ENCODE data around the gene TLR7.
A peak's percentile ranks its signal among the peaks of the same experiment; 100 is the strongest.

The TLR7 gene

GRCh38 chrX:12891915-12892506 lies 25.1 kb downstream of the TLR7 start:
- peak in 1 of 5 experiments; percentile 29 for DNase-seq

DNA sequence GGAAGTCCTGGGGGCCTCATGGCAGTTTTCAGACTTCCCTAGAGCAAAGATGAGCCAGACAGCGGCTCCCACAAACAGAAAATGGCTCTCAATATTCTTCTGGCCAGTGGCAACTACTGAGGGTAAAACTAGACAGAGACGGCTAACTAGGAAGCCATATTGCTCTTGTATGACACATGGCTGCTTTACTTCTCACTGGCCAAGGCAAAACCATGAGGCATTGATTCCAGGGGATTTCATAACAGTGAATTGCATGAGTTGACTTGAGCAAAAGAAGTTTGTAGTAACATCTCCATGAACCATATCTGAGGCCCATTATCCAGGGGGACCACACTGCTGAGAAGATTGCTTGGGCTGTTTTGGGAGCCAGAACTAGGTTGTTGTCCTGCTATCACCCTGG lies 25.8 kb downstream of the TLR7 start:
- DNase-seq, result no peak

GRCh38 chrX:12894074-12895030 lies 27.5 kb downstream of the TLR7 start:
- DNase-seq, result peak in 3 of 5 experiments; percentile 7 to 63 (median 7)

DNA sequence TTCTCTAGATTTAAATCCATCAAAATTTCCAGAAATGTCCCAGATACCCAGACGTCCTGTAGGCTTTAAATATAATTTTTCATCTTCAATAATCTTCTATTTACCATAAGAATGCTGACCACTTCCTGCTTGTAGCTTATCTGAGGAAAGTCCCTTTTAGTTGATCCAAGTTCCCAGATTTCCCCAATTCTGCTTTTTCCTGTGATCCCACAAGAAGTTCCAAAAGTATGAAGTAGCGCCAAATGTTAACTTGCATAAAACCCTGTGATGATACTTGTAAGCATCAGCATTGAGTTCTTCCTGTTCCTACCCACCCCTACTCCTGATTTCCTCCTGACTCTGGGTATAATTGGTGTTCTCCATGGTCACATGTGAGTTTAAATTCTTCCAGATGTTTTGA lies 29.0 kb downstream of the TLR7 start:
- DNase-seq, result no peak

DNA sequence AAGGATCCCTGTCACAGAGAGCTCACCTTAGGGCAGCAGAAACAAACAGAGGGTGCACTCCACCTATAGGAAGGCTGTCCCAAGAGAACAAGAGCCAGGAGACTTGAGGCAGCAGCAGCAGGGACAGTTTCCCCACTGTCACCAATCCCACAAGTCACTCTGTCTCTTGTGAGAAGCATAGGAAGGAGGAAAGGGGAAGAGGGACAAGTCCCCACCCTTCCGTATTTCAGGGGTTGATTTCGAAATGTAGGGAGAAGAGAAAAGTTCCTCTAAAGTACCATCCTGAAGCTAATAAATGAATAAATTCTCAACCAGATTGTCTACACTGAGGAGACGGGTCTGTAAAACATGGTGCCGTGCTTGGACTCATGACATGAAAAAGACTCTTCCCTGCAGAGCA lies 30.1 kb downstream of the TLR7 start:
- DNase-seq, result no peak

DNA sequence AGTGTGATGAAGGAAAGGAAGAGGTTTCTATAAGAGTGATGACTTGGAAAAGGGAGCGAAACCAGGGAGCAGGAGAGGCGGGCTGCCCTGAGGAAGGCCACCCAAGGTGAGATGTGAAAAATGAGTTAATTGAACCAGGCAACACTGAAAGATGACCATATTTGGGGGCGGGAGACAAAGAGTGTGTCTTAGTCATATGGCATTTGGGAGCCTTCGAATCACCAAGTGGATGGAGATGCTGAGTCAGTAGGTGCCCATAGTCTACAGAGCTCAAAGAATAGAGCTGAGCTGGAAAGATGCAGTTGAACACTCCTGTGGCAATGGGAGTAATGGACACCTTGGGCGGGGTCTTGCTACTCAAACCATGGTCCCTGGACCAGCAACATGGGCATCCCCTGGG lies 31.2 kb downstream of the TLR7 start:
- no peak for DNase-seq

GRCh38 chrX:12899506-12899905 lies 32.6 kb downstream of the TLR7 start:
- no peak for DNase-seq

GRCh38 chrX:12901486-12901885 lies 34.6 kb downstream of the TLR7 start:
- DNase-seq, result peak; percentile 6 to 63 (median 33)

DNA sequence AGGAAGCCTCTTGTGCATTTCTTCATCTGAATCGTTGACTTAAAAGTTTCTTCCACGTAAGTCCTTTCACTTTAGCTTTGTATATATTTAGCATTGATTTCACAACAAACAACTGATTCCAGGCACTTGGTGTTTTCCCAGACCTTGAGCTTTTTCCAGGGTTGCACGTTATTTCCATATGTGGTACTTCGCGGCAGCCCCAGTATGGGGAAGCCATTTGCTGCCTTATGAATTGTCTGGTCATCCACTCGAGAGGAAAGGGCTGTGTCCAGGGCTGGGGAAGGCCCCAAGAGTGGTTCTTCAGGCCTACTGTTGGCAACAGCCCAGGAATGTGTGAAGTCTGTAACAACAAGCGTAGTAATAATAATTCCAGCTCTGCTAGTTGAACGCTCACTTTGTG lies 36.8 kb downstream of the TLR7 start:
- no peak for DNase-seq

GRCh38 chrX:12906046-12906761 lies 39.3 kb downstream of the TLR7 start, which contains the start of gene TLR8:
Gene TLR8, plus strand, starts transcription at chrX:12906620. Its CDS starts 87 bp downstream, at chrX:12906707.
- no peak for DNase-seq

GRCh38 chrX:12910423-12911121 lies 43.7 kb downstream of the TLR7 start:
- no peak for DNase-seq

- no peak for DNase-seq
These were observed 44.2 kb downstream of the TLR7 start for GRCh38 chrX:12911122-12911470.

GRCh38 chrX:12912791-12913482 lies 46.1 kb downstream of the TLR7 start:
- DNase-seq, result no peak

DNA sequence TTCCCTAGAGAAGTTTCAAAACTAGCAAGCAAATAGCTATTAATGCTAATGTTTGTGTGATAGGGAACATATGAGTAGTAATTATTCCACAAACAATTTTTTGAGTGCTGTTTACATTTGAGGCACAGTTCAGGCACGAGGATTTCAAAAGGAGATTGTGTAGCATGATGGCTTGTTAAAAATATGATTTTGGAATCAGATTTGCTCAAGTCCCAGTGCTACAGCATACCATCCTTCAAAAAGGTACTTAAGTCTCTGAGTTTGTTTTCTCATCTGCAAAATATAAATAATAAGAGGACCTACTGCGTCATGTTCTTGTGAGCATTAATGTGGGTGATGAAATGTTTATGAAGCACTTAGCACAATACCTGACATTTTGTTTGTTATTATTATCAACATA lies 50.9 kb downstream of the TLR7 start:
- DNase-seq, result no peak

GRCh38 chrX:12919051-12919450 lies 52.2 kb downstream of the TLR7 start:
- DNase-seq, result peak in 1 of 5 experiments; percentile 15

GRCh38 chrX:12919620-12920019 lies 52.7 kb downstream of the TLR7 start:
- no peak for DNase-seq

GRCh38 chrX:12920990-12921389 lies 54.1 kb downstream of the TLR7 start:
- DNase-seq, result peak in 1 of 5 experiments; percentile 27

DNA sequence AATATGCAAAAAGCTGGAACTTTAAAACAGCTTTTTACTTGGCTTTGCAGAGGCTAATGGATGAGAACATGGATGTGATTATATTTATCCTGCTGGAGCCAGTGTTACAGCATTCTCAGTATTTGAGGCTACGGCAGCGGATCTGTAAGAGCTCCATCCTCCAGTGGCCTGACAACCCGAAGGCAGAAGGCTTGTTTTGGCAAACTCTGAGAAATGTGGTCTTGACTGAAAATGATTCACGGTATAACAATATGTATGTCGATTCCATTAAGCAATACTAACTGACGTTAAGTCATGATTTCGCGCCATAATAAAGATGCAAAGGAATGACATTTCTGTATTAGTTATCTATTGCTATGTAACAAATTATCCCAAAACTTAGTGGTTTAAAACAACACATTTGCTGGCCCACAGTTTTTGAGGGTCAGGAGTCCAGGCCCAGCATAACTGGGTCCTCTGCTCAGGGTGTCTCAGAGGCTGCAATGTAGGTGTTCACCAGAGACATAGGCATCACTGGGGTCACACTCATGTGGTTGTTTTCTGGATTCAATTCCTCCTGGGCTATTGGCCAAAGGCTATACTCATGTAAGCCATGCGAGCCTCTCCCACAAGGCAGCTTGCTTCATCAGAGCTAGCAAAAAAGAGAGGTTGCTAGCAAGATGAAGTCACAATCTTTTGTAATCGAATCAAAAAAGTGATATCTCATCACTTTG lies 55.2 kb downstream of the TLR7 start:
- no peak for DNase-seq

GRCh38 chrX:12922599-12922919 lies 55.7 kb downstream of the TLR7 start:
- DNase-seq, result no peak

- DNase-seq, result no peak
These were observed 62.8 kb downstream of the TLR7 start for GRCh38 chrX:12929701-12930100.

DNA sequence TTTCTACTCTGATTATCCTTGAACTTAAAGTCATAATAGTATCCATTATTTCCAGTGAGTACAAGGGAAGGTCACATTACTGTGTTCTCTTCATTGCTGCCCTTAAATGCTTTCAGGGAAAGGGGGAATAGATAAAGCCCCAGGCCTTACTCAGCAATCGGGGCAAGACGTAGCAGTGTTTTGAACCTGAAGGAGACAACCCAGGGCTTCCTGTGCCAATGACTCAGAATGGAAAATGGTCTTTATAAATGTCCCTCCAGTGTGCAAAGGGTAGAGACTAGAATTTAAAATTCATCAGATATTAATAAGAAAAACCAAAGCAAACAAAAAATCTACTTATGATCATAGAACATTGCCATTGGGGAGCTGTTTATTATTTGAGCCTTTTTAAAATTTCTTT lies 63.3 kb downstream of the TLR7 start:
- no peak for DNase-seq

DNA sequence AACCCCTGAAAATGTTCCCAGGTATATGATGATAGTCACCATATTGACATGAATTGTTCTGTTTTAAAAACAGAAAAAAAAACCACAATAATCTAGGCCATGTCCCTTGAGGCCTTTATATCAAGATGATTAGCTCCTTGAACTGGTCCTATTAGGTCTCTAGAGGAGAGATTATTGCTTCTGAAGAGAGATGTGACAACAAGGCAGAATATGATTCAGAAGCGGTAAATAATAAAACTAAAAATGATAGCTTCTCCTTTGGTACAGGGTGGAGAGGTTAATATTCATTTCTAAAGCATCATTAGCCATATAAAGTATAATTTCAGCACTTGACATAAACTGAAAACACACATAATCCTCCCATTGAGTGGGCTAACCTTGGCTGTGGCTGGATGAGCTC lies 65.4 kb downstream of the TLR7 start:
- no peak for DNase-seq
